Transverse colon (tissue), 4 donors: Measurements from ENCODE around the gene RAB25. TPM values are rescaled to one million over a fixed set of nuclear protein-coding genes. Genes with fewer than 3 reads are reported as not detected.

Experiments used
- DNase-seq: peaks from one replicate; pipeline ENCODE4 v3.0.0-alpha.2; 2019
- H3K27ac ChIP-seq, 4 donors: fragments of 200-600 bp; sonication (generic); 2 replicates each; pipeline ENCODE4 v1.5.1; 2016 to 2018; ENCODE audit warnings: inconsistent platforms in 4 of 4
- H3K27me3 ChIP-seq: fragments of 200-600 bp; sonication (generic); 2 replicates; pipeline ENCODE4 v1.5.1; 2017; ENCODE audit warnings: inconsistent platforms
- H3K36me3 ChIP-seq, 4 donors: fragments of 200-600 bp; sonication (generic); 2 replicates each; pipeline ENCODE4 v1.5.1; 2017 to 2019; ENCODE audit warnings: inconsistent platforms in 4 of 4
- H3K4me1 ChIP-seq, 4 donors: fragments of 200-600 bp; sonication (generic); 2 replicates each; pipeline ENCODE4 v1.5.1; 2017 to 2020; ENCODE audit warnings: inconsistent platforms in 4 of 4
- H3K4me3 ChIP-seq, 4 donors: fragments of 200-600 bp; sonication (generic); 1 replicate in 1 of 4; 2 replicates in 3 of 4; pipeline versions ENCODE4 v1.5.1 to v1.6.1; 2017 to 2019; ENCODE audit warnings: inconsistent platforms in 4 of 4
- H3K9me3 ChIP-seq, 2 donors: fragments of 200-600 bp; sonication (generic); 2 replicates each; pipeline ENCODE4 v1.5.1; 2017 to 2019; ENCODE audit warnings: inconsistent platforms in 2 of 2
- EP300 ChIP-seq: sonication (generic); formaldehyde crosslinking; IDR thresholded peaks from one replicate; pipeline ENCODE4 v1.6.1; 2017; ENCODE audit warnings: antibody characterized with exemption, low read depth
- POLR2A ChIP-seq: fragments of 450-650 bp; IDR thresholded peaks from one replicate; pipeline ENCODE4 v1.6.1; 2016; ENCODE audit warnings: antibody characterized with exemption, mild to moderate bottlenecking, moderate library complexity
- POLR2AphosphoS5 ChIP-seq, 3 donors: sonication (generic); formaldehyde crosslinking; IDR thresholded peaks; one replicate each; pipeline ENCODE4 v1.6.1; 2016; ENCODE audit warnings: antibody characterized with exemption in 3 of 3
- WGBS, 2 donors: methylation state at CpG; one replicate each; pipeline ENCODE4 v1.1.5; 2018; ENCODE audit warnings: low coverage in 1 of 2; 5-methylcytosine and 5-hydroxymethylcytosine counted together
- in situ Hi-C, 4 donors: fragments of 200-750 bp; cut with MboI; loops; one replicate each; pipeline versions ENCODE4 v1.15.0 to v1.15.1; 2017; ENCODE audit warnings: low sequenced_read_pairs in 3 of 4, low pct_ligation_motif_present in 1 of 4, low pct_unique_long_range_greater_than_20kb in 1 of 4
- intact Hi-C: fragments of 100-400 bp; cut with DNase I; formaldehyde crosslinking; loops from one replicate; pipeline ENCODE4 v1.15.1; 2023; ENCODE audit warnings: low total_unique reads
- total RNA-seq, 4 donors: library from RNA; depleted of rRNA; stranded (reverse); fragments of >200 nt; gene quantifications; one replicate each; pipeline ENCODE4 v1.1.0, GENCODE V29; 2016
- TF ChIP-seq, protein P1 (sequence below), 5 experiments: fragments of 200-600 bp in 3 of 5; fragments of 450-650 bp in 2 of 5; sonication (generic) in 3 of 5; IDR thresholded peaks; 1 replicate in 2 of 5; 2 replicates in 3 of 5; pipeline ENCODE4 v1.5.1; 2016 to 2017; ENCODE audit warnings: antibody characterized with exemption in 5 of 5, inconsistent platforms in 3 of 5, mild to moderate bottlenecking in 2 of 5, moderate library complexity in 1 of 5

Gene RAB25
- 100 to 1,000 TPM; 140 to 213 (median 174) TPM for total RNA-seq

DNA sequence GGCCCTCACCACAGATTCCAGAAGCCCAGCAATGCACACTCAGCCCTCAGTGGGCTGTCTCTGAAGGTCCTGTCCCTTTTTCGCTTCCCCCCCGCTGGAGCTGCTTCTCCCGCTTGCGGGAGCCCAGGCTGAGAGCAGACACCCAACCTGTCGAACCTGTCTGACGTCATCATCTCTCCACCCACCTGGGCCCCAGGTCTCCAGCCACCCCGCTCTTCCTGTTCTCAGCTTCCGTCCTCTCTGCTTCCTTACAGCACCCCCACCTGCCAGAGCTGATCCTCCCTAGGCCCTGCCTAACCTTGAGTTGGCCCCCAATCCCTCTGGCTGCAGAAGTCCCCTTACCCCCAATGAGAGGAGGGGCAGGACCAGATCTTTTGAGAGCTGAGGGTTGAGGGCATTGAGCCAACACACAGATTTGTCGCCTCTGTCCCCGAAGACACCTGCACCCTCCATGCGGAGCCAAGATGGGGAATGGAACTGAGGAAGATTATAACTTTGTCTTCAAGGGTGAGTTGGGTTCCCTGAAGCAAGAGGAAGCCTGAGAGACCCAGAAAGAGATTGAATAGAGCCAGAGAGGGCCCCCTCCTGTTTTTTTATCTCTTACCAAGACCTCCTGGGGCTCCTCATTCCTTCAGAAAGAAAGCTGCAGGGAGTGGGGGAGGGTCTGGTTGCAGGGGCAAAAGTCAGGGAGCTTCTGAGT, at the start of gene RAB25:
Gene RAB25 (plus strand): TSS at position 224 of the 700 bp plus-strand sequence. CDS start 241 bp downstream, at position 465.
- H3K4me3 ChIP-seq, result peak within 1 kb of the TSS in 3 of 4 donors; percentile 36 to 49 (median 41)
- peak; percentile 94 for TF ChIP-seq POLR2A
- TF ChIP-seq EP300, result no peak
- TF ChIP-seq POLR2AphosphoS5 (IDR thresholded peaks at IDR 0.05), result peak; percentile 78 to 97 (median 90)
- TF ChIP-seq, protein P1, sequence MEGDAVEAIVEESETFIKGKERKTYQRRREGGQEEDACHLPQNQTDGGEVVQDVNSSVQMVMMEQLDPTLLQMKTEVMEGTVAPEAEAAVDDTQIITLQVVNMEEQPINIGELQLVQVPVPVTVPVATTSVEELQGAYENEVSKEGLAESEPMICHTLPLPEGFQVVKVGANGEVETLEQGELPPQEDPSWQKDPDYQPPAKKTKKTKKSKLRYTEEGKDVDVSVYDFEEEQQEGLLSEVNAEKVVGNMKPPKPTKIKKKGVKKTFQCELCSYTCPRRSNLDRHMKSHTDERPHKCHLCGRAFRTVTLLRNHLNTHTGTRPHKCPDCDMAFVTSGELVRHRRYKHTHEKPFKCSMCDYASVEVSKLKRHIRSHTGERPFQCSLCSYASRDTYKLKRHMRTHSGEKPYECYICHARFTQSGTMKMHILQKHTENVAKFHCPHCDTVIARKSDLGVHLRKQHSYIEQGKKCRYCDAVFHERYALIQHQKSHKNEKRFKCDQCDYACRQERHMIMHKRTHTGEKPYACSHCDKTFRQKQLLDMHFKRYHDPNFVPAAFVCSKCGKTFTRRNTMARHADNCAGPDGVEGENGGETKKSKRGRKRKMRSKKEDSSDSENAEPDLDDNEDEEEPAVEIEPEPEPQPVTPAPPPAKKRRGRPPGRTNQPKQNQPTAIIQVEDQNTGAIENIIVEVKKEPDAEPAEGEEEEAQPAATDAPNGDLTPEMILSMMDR (IDR thresholded peaks at IDR 0.05), result no peak
- peak; percentile 89 for DNase-seq
- no peaks in the 10 kb centered on the region for H3K27me3 ChIP-seq
- H3K36me3 ChIP-seq, result no peaks in the 10 kb centered on the region
- 43% methylated on average over 11 of the region's 11 CpGs; no CpG with 5 or more reads in 1 of the 2 donors for WGBS, 2 donors
- no peaks in the 10 kb centered on the region for H3K9me3 ChIP-seq
- peak within 1 kb of the TSS; percentile 85 to 87 (median 85) for H3K27ac ChIP-seq
- H3K4me1 ChIP-seq, result peaks cover 0 to 13% (median under 1%) of the 10 kb centered on the region in 4 donors
- in situ Hi-C loops (no loop called here), intact Hi-C loops (no loop called here)

DNA sequence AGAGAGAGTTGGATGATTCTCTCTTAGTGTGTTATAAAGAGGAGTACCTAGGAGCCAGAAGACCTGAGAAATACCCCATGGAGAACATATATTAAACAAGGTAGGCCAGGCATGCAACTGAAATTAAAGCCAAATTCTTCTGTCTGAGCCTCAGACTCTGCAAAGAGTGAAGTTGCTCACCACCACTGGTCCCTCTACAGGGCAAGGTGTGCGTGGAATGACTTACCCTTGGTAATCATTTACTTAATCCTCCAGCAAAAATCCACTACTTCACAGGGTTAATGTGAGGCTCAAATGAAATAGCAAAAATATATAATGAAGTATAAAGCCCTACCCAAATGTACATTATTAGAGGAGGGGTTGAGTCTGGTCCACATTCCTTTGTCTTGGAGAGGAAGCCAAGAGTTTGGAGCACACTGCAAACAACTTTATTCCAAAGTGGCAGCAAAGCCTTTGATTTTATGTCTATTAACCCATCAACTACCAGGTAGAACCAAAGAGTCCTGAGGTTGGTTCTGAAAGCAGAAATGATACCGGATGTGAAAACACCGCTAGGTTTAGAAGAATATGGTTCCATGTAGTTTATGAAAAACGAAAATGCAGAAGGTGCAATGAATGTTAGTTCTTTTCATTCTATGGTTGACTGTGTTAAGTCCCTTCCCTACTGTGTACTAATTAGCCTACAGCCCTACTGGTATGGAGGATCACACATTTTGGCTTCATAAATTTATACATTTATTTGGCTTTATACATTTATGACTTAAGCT, 48.7 kb upstream of the RAB25 start:
- TF ChIP-seq EP300 (no peak), POLR2AphosphoS5 (IDR thresholded peaks at IDR 0.05) (no peak), POLR2A (no peak)
- TF ChIP-seq, protein P1 (IDR thresholded peaks at IDR 0.05), result no peak
- H3K9me3 ChIP-seq, result no peaks in the 10 kb centered on the region
- no peak for DNase-seq
- 68 to 75% methylated on average over 4 of the region's 4 CpGs for WGBS, 2 donors
- no peaks in the 10 kb centered on the region for H3K4me1 ChIP-seq
- intact Hi-C loops (no loop called here), in situ Hi-C loops (no loop called here)
- H3K27me3 ChIP-seq, result no peaks in the 10 kb centered on the region
- H3K4me3 ChIP-seq, result no peak overlapping the region
- no peak overlapping the region for H3K27ac ChIP-seq
- H3K36me3 ChIP-seq, result peaks cover 0 to 68% (median 25%) of the 10 kb centered on the region in 4 donors

DNA sequence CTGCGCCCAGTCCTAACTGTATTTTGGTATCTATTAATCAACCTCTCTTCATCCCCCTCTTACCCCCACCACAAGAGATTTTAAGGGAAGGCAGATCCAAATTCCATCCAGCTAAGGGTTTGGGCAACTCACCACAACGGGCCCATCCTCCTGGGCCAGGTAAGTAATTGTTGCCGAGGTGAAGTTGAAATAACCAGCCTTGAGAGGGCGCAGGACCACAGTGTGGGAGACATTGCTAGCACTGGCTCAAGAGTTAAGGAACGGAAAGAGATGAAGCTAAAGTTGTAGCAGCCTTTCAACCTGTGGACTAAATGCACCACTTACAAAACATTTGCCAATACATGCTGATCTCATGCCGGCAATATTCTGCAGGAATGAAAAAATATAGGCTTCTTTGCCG, 46.1 kb upstream of the RAB25 start:
- no peak overlapping the region for H3K4me3 ChIP-seq
- WGBS, 2 donors, result 94 to 100% methylated on average over 4 to 7 of the region's 7 CpGs
- H3K27ac ChIP-seq, result no peak overlapping the region
- H3K9me3 ChIP-seq, result no peaks in the 10 kb centered on the region
- no peaks in the 10 kb centered on the region for H3K27me3 ChIP-seq
- no peak for DNase-seq
- peaks cover 3 to 10% (median 5%) of the 10 kb centered on the region in 4 donors for H3K4me1 ChIP-seq
- TF ChIP-seq EP300 (no peak), POLR2AphosphoS5 (IDR thresholded peaks at IDR 0.05) (no peak), POLR2A (no peak)
- TF ChIP-seq, protein P1 (IDR thresholded peaks at IDR 0.05), result no peak
- in situ Hi-C loops, result no loop called here
- intact Hi-C loops, result no loop called here
- peaks cover 0 to 54% (median 27%) of the 10 kb centered on the region in 4 donors for H3K36me3 ChIP-seq

DNA sequence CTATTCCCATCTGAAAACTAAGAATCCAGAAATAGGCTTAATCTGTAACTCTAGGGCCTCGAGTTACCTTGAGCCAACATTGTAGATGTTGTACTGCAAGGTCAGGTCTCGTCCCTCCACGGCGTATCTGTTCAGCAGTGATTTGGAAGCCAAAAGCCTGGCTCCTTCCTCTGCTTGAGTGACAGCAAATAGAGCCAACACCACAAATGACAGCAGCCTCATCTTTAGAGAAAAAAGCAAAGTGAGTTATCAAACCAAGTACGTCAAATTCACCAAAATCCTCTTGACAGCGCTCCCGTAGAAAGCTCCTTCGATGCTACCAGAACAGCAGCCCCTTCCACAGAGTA, 41.0 kb upstream of the RAB25 start:
- H3K9me3 ChIP-seq, result no peaks in the 10 kb centered on the region

More for the DNA sequence above, 41.0 kb upstream of the RAB25 start:
- 57% methylated on average over 8 of the region's 8 CpGs; no CpG with 5 or more reads in 1 of the 2 donors for WGBS, 2 donors
- DNase-seq, result no peak
- peak overlapping the region; percentile 72 to 97 (median 82) for H3K4me3 ChIP-seq
- peak overlapping the region; percentile 87 to 94 (median 92) for H3K27ac ChIP-seq
- H3K4me1 ChIP-seq, result peaks cover 6 to 15% (median 13%) of the 10 kb centered on the region in 4 donors
- intact Hi-C loops (no loop called here), in situ Hi-C loops (no loop called here)
- peaks cover 0 to 24% (median 2%) of the 10 kb centered on the region in 4 donors for H3K36me3 ChIP-seq
- TF ChIP-seq, protein P1 (IDR thresholded peaks at IDR 0.05), result no peak
- no peak for TF ChIP-seq POLR2A
- no peak for TF ChIP-seq POLR2AphosphoS5 (IDR thresholded peaks at IDR 0.05)
- no peak for TF ChIP-seq EP300
- H3K27me3 ChIP-seq, result no peaks in the 10 kb centered on the region
